Stimulated activated CD4-positive, alpha-beta T cell treated with anti-CD3 and anti-CD28 coated beads, TNF-alpha, amount 100 ng/mL, for 24 hours (primary cell): ENCODE measurements around the gene LYST.

Experiments used
- DNase-seq, 3 experiments: peaks; one replicate each; pipeline ENCODE4 v3.0.0-alpha.2; 2020; ENCODE audit warnings: low read depth in 3 of 3

LYST gene

DNA sequence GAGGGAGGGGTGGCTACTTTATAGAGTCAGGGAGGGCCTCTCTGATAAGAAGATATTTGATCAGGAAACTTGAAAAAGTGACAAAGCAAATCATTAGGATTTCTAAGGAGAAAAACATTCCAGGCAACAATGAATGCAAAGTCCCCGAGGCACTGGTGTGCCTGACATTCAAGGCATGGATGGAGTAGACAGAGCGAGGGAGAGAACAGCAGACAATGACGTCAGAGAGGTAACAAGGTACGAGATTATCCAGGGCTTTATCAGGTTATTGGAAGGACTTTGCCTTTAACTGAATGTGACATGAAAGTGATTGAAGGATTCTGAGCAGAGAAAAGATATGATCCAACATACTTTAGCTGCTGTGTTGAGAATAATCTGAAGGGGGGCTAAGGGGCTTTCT lies 144.7 kb downstream of the LYST start:
- no peak for DNase-seq

DNA sequence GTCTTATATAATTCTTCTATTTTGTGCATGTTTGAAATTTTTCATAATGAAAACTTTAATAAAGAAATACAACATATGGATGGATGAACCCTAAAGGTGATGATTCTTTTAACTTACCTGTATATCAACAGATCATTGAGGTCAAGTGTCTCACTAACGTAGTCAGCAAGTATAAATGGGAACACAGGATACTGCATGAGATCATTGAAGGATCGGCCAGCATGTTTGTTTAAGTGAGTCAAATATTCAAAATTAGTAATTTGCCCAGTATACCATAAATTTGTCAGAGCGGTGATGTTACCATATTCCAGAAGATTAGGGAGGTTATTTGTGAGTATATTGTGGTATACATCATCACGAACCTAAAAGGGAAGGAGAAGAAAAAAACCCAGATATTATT lies 146.2 kb downstream of the LYST start:
- no peak for DNase-seq

- no peak for DNase-seq
These were observed 152.4 kb downstream of the LYST start for GRCh38 chr1:235714205-235714897.

DNA sequence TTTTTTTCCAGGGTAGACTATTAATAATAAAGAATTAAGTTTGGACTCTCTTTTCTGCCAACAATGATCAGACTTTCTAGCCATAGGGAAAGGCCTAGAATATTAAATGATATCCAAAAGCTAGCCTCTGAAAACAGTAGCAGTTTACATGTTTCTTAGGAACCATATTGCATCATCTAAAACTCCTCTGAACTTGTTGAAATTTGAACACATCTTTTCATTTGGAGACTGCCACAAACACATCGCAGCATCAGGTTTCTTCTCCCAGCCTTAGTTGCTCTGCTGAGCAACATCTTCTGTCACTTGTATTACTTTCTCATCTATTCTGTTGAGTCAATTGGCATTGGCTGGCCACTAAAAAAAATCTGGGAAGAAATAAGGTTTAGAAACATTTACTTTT lies 153.9 kb downstream of the LYST start:
- DNase-seq = no peak

DNA sequence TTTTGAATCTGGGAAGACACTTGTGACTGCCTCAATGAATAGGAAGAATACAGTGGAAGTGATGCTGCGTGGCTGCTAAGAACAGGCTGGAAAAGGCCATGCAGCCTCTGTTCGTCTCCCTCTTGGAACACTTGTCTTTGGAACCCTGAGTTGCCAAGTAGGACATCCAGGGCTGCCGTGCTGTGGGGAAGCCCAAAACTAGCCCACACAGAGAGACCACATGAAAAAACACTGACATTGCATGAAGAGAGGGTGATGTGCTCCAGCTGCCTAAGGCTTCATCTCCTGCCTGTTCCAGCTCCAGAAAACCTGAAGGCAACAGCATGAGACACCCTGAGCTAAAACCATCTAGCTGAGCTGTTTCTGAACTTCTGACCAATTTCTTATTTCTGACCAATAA lies 156.0 kb downstream of the LYST start:
- no peak for DNase-seq

DNA sequence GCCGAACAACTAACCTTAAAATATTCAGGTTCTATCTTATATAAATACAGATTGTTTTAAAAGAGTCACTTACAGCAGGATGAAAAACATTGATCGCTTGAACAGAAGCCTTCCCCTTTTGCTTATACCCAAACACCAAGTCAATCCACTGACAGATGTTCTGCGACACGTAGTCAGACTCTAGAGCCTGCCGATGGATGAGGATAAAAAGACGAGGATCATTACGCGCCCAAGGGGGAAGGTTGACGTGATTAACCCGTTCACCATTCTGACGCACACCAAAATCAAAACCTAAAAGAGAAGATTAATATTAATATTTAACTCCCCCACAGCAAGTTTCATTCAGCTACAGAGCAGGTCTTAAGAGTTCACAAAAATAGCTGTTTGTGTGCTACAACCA lies 157.7 kb downstream of the LYST start:
- DNase-seq = no peak

GRCh38 chr1:235708390-235708962 lies 158.2 kb downstream of the LYST start:
- DNase-seq = no peak

- no peak for DNase-seq
These were observed 163.2 kb downstream of the LYST start for GRCh38 chr1:235703506-235703905.

DNA sequence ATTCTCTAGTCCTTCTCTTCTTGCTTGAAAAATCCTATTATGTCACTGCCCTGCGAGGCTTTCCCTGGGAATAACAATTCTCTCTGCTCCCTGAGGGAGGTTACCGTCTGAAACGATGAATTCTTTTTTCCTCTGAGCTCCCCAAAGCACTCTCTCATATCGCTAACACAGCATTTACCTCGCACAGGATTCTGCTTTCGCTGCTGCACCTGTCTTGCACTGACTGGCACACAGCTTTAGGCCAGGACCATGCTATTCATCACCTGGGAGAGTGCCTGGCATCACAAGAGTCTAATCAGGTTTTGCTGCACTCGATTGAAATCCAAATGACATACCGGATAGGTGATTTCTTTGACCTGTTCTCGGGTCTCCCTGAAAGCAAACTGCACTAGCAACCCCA lies 164.3 kb downstream of the LYST start:
- no peak for DNase-seq

GRCh38 chr1:235697508-235697907 lies 169.2 kb downstream of the LYST start:
- no peak for DNase-seq

GRCh38 chr1:235689356-235689755 lies 177.3 kb downstream of the LYST start:
- DNase-seq = no peak

- no peak for DNase-seq
These were observed 178.6 kb downstream of the LYST start for GRCh38 chr1:235688096-235688495.

GRCh38 chr1:235683653-235684052 lies 183.1 kb downstream of the LYST start:
- no peak for DNase-seq

GRCh38 chr1:235682216-235682615 lies 184.5 kb downstream of the LYST start:
- no peak for DNase-seq

DNA sequence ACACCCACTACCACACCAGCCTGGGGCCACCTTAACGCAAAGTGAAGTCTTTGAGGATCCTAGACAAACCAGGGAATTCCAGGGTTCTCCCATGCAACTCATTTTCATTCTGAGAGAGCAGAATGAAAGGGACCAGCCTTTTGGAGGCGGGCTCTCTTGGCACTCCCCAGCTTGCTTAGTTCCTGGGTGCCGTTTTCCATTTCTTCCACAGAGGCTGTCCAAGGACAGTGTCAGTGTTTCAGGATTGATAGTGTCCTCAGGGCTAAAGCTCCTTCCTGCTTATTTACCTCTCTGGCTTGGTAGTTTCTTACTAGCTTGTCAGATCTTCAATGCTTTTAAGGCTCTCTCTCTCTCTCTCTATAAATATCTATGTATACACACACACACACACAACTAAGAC lies 187.1 kb downstream of the LYST start:
- no peak for DNase-seq

DNA sequence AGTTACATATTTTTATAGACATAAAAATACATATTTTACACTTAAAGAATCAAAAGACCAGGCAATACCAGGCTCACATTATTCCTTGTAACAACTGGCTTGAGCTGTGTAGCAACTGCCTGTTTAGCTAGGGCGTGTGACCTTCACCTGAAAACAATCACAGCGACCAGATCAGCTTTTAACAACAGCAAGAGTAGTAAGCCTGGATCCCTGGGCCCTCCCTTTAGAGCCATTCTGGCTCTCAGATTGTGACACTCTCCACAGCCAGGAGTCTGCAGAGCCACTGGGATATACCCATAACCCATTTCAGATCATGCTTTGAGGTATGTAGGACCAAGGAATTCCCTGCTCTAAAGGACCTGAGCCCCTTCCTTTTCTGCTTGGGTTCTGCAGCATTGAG lies 187.7 kb downstream of the LYST start:
- DNase-seq = no peak

DNA sequence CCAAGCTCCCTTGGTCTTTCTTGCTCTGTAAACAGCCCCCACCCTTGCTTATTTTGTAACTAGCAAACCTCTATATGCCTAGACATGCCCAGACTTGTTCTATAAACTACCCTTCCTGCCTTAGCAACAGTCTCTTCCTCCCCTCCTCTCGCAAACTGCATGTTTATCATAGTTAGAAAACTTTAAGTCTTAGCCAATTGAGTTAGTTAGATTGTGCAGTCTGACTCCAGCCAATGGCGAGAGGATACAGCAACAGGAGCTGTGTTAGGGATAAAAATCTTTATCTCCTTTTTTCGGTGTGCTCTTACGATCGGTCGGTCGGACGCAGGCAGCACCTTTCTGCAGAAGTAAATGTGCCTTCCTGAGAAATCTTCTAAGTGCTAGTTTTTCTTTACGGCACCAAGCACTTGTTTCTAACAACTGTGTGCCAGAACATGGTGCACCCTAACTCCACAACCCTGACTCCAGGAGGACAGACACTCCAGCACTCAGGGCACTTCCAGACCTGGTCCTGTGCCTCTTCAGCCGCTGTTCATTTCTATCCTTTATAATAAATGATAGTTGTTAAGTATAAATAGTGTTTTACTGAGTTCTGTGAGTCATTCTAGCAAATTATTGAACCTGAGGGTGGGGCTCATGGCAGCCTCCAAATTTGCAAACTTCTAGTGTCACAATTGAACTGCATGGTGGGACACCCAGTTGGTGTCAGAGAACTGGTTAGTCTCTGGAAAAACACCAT lies 191.4 kb downstream of the LYST start:
- no peak for DNase-seq

DNA sequence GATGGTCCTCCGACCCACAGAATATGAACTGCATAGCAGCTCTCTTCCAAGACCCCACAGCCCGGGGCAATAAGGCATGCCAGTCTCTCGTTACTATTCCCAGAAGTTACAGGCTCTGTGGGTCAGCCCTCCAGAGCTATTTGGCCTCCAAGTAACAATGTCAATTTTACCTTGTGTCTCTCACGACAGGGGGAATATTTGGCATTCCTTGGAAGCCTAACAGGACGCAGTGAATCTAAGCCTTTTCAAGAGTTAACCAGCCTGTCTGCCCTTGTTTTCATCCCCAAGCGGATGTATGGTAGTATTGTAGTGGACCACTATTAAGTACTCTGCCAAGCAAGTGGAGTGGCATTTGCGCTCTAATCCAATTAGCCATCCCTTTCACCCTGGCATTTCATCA lies 192.7 kb downstream of the LYST start:
- no peak for DNase-seq

- DNase-seq = no peak
These were observed 194.7 kb downstream of the LYST start for GRCh38 chr1:235671992-235672391.

DNA sequence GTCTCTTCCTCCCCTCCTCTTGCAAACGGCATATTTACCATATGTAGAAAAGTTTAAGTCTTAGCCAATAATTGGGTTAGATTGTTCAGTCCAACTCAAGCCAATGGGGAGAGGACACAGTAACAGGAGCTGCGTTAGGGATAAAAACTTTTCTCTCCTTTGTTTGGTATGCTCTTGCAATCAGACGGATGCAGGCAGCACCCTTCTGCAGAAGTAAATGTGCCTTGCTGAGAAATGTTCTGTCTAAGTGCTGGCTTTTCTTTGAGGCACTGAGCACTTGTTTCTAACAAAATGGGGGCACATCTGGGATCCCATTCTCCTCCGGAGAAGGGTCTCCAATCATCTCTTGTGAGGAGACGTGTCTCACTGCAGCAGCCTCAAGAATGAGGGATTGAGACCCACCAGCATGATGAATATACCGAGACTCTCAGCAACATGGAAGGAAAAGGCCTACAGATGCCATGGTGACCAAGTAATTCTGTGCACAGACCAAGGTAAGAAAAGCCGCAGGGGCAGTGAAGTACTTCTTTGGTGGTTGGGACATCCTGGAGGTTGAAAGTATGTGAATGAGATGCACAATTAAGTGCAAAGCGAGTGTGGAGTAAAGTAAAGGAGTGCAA lies 196.4 kb downstream of the LYST start:
- DNase-seq = no peak

DNA sequence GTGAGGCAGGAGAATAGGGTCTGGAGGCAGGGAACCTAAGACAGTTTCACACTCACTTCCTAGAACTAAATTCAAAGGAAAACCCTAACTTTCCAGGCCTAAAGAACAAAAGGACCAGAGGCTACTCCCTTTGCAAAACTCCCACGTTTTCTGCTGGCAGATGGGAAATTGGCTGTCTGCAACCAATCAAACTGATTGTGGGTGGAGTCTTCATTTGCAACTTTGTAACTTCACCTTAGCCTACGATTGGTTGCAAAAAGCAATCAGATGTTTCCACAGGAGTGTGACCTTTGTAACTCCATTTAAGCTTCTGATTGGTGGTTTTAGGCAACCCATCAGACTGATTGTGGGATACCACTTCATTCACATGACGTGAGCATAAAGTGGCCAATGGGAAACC lies 197.4 kb downstream of the LYST start:
- DNase-seq = no peak

DNA sequence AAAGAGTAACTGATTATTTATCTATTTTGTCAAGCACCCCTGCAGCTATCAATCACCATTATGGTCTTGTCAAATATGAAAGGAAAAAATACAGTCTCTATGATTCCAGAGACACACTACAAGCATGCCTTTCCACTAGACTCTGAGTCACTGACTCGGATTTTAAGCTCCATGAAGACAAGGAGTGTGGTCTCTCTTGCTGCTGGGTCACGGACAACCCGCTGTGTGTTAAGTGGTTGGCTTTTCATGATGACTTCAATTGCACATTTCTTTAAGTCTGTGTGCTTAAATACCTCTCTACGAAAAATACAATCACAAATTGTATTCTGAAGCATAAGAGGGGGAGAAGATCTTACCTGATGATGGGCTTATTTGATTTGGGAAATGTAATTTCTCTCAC lies 203.1 kb downstream of the LYST start:
- no peak for DNase-seq

DNA sequence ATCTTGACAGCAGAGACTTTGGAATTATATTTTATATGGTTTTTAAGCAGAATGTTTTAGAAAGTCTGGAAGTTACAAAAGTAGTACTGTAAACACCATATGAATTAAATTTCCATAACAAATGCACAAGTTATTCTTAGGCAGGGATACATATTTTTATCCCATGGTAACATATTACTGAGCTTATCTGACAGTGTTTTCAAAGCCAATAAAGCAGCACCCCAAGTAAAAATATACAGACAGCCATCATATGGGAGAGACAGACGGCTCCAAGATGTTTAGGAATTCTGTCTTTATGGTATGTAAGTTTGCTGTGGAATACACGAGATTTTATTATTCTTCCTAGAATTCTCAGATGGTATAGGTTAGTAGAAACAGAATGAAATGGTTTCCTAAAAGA lies 205.1 kb downstream of the LYST start:
- no peak for DNase-seq
